H1 (cell line): Measurements from ENCODE around the gene TMEM203. TPM values are rescaled to one million over a fixed set of nuclear protein-coding genes. Genes with fewer than 3 reads are reported as not detected.

ENCODE experiments used
- CBX5 ChIP-seq: fragments of 300-800, 300-1000 bp; sonication (generic); IDR thresholded peaks from 2 replicates; pipeline ENCODE4 v1.7.1; 2016; ENCODE audit warnings: antibody characterized with exemption, low read length, low read depth
- CREB1 ChIP-seq: IDR thresholded peaks from 2 replicates; pipeline ENCODE4 v1.6.1; 2012; ENCODE audit warnings: inconsistent platforms
- NANOG ChIP-seq: IDR thresholded peaks from 2 replicates; pipeline ENCODE4 v1.6.1; 2011; ENCODE audit warnings: low read length, low read depth, mild to moderate bottlenecking, inconsistent platforms; ENCODE audit not compliant: insufficient read depth, poor library complexity, severe bottlenecking
- SIN3A ChIP-seq, 2 experiments: IDR thresholded peaks in 1 of 2; conservative IDR thresholded peaks in 1 of 2; 2 replicates each; pipeline ENCODE4 v1.6.1; 2011 to 2012; ENCODE audit warnings: low read length in 2 of 2, improper control_type of control experiment in 1 of 2, low read depth in 1 of 2, mild to moderate bottlenecking in 1 of 2
- SP1 ChIP-seq: IDR thresholded peaks from 2 replicates; pipeline ENCODE4 v1.6.1; 2011; ENCODE audit warnings: low read depth, low read length
- TCF12 ChIP-seq: IDR thresholded peaks from 2 replicates; pipeline ENCODE4 v1.6.1; 2011; ENCODE audit warnings: low read depth, mild to moderate bottlenecking, low read length
- TEAD4 ChIP-seq: IDR thresholded peaks from 2 replicates; pipeline ENCODE4 v1.6.1; 2012; ENCODE audit warnings: low read depth, low read length, inconsistent platforms, mixed read lengths
- polyA plus RNA-seq, 7 experiments: library from polyadenylated mRNA; depleted of rRNA in 3 of 7; stranded (reverse) in 5 of 7; unstranded in 2 of 7; fragments of >200 nt in 5 of 7; fragments of 200-250 nt in 2 of 7; gene quantifications; 1 replicate in 5 of 7; 2 replicates in 1 of 7; 4 replicates in 1 of 7; pipeline versions ENCODE4 v1.2.1 to v1.2.3, GENCODE V29; 2011 to 2013; ENCODE audit warnings: missing spikeins in 2 of 7, mixed read lengths in 2 of 7
- total RNA-seq: library from RNA; stranded (reverse); fragmentation: NEBNext Ultra II Directional; extraction: Animal tissue kit (Norgen Biotek cat#: 25700); gene quantifications from 2 replicates; pipeline ENCODE4 v1.2.1, GENCODE V29; 2021

TMEM203 gene
- total and polyA plus RNA-seq, 2 of the 8 experiments (the other 6 are each of a cell fraction or from before 2014, with no cell fraction given) = 44.1 to 57.1 TPM

GRCh38 chr9:137228968-137229896, 23.8 kb upstream of the TMEM203 start (continued):
- TF ChIP-seq TEAD4 (no peak), CREB1 (no peak), CBX5 (no peak), SIN3A (conservative IDR thresholded peaks at IDR 0.05 in 1 of 2, IDR thresholded peaks at IDR 0.05 in 1 of 2; ENCODE audit: low read depth in 1 of 2, low read length in 2 of 2) (no peak), TCF12 (no peak), SP1 (no peak), NANOG (no peak)
